CD4-positive, alpha-beta T cell treated with Interleukin-6 for 4 hours (primary cell): Measurements from ENCODE around the gene PARD3B.
"Not testable (repeated sequence)": the region's sequence is repeated elsewhere in the genome, so short reads cannot be mapped to it uniquely, and the experiment has no call there.

Experiments used
- DNase-seq: peaks from one replicate; pipeline ENCODE4 v3.0.0-alpha.2; 2020; ENCODE audit warnings: mixed read lengths

Gene PARD3B

GRCh38 chr2:205216580-205216979, 671.3 kb downstream of the PARD3B start:
- no peak for DNase-seq

GRCh38 chr2:205217004-205217403, 671.7 kb downstream of the PARD3B start:
- no peak for DNase-seq

- no peak for DNase-seq
Measured at GRCh38 chr2:205218056-205218455, 672.8 kb downstream of the PARD3B start.

GRCh38 chr2:205218816-205219215, 673.5 kb downstream of the PARD3B start:
- not testable (repeated sequence) for DNase-seq

- DNase-seq = no peak
Measured at GRCh38 chr2:205220559-205220958, 675.3 kb downstream of the PARD3B start.

- no peak for DNase-seq
Measured at GRCh38 chr2:205232086-205232485, 686.8 kb downstream of the PARD3B start.

- no peak for DNase-seq
Measured at GRCh38 chr2:205235434-205235833, 690.2 kb downstream of the PARD3B start.

- DNase-seq = no peak
Measured at GRCh38 chr2:205237524-205237923, 692.2 kb downstream of the PARD3B start.

- DNase-seq = no peak
Measured at GRCh38 chr2:205245001-205245400, 699.7 kb downstream of the PARD3B start.

- no peak for DNase-seq
Measured at GRCh38 chr2:205245652-205246051, 700.4 kb downstream of the PARD3B start.

GRCh38 chr2:205259121-205259520, 713.8 kb downstream of the PARD3B start:
- DNase-seq = no peak

- DNase-seq = no peak
Measured at GRCh38 chr2:205261516-205262020, 716.3 kb downstream of the PARD3B start.

GRCh38 chr2:205267323-205267722, 722.0 kb downstream of the PARD3B start:
- DNase-seq = no peak

GRCh38 chr2:205270689-205271088, 725.4 kb downstream of the PARD3B start:
- DNase-seq = no peak

GRCh38 chr2:205273148-205273547, 727.9 kb downstream of the PARD3B start:
- DNase-seq = no peak

- DNase-seq = no peak
Measured at GRCh38 chr2:205273627-205274026, 728.4 kb downstream of the PARD3B start.

- DNase-seq = no peak
Measured at GRCh38 chr2:205274801-205275200, 729.5 kb downstream of the PARD3B start.

- no peak for DNase-seq
Measured at GRCh38 chr2:205276116-205276777, 731.0 kb downstream of the PARD3B start.

- DNase-seq = no peak
Measured at GRCh38 chr2:205280596-205281236, 735.4 kb downstream of the PARD3B start.

- no peak for DNase-seq
Measured at GRCh38 chr2:205283736-205284270, 738.5 kb downstream of the PARD3B start.

- no peak for DNase-seq
Measured at GRCh38 chr2:205284334-205284733, 739.1 kb downstream of the PARD3B start.

- no peak for DNase-seq
Measured at GRCh38 chr2:205287316-205287715, 742.0 kb downstream of the PARD3B start.

GRCh38 chr2:205288686-205289085, 743.4 kb downstream of the PARD3B start:
- DNase-seq = no peak

GRCh38 chr2:205290299-205290698, 745.0 kb downstream of the PARD3B start:
- DNase-seq = no peak
